GM19023 (cell line): ENCODE results near the gene BCKDHB.
"Not testable (repeated sequence)": the region's sequence is repeated elsewhere in the genome, so short reads cannot be mapped to it uniquely, and the experiment has no call there.

Experiments
- ATAC-seq: cut with Tn5 transposase; IDR thresholded peaks from one replicate; pipeline ENCODE4 v1.9.1; 2021; ENCODE audit warnings: mild to moderate bottlenecking, moderate library complexity; ENCODE audit not compliant: unreplicated experiment

BCKDHB gene

DNA sequence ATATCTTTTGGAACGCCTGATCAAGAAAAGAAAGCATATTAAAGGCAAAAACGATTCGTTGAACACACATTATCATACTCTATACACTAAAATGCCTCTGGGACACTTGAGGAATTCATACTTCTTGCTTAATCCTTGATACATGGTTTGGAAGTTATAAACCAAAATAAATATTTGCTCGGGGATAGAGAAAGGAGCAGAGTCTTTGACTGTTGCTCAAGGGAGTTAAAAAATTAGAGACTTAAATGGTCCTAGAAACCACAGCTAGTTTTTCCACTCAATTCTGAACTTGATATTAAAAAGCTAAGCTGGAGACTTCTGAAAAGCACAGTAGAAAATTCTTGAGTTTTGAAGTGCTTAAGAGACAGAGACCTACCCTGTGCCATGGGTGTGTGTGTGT, 98.9 kb downstream of the BCKDHB start:
- ATAC-seq: no peak

DNA sequence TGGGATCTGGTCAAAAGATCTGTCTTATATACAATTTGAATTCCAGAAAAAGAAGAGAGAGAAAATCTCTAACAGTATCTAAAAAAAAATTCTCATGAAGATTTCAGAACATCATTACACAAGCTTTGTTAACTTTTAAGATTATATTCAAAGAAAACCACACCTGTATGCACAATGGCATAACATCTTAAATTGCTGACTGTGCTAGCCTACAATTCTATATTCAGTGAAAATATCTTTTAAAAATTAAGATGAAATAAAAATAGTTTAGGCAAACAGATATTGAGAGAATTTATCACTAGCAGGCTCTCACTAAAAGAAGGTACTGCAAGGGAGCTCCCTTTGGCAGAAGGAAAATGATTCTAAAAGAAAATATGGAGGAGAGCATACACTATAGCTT, 100.3 kb downstream of the BCKDHB start:
- ATAC-seq: no peak

DNA sequence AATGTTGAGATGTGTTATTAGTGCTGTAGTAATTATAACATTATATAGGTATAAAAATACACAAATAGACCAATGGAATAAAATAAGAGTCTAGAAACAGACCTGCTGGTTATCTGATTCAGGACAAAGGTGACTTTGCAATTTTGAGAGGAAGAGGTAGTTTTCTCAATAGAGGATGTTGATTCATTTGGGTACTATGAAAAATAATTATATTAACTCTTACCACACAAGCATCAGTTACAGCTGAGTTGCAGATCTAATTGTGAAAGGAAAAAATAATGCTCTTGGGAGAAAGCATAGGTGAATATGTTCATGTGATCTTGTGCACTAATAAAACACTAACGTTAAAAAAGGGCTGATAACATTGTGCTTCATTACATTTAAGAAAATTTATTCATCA, 103.0 kb downstream of the BCKDHB start:
- no peak for ATAC-seq

DNA sequence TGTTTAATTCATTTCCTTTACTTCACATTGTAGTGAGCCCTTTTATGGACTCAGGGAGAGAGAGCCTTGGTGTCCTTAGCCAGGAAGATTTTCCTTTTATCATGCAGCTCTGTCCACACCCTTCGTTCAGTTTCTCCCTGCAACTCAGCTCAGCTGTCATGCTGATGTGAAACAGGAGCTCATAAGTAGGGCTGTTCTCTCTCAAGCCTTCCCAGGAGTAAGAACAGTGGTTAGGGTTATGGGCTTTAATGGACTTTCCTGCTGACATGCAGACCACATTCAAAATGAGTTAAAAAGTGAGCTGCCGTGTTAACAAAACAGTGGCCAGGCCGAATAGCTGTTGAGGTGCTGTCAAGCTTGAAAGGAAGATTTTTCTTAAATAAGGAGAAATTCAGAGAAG, 104.1 kb downstream of the BCKDHB start:
- peak; percentile 56 for ATAC-seq

DNA sequence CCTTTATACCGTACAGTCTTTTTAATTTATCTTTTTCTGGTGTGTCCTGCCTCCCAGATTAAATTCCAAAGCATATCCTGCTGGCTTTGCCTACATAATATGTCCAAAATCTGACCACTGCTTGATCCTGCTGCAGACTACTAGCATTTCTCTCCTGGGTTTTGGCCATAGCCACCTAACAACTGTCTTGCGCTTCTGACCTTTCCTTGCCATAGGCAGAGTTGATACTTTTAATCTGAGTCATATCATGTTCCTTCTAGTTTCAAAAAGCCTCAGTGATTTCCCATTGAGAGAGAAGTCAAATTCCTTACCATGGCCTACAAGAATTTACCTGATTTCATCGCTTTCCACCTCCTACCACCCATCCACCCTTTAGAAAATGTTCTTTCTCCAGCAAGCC, 104.8 kb downstream of the BCKDHB start:
- no peak for ATAC-seq

DNA sequence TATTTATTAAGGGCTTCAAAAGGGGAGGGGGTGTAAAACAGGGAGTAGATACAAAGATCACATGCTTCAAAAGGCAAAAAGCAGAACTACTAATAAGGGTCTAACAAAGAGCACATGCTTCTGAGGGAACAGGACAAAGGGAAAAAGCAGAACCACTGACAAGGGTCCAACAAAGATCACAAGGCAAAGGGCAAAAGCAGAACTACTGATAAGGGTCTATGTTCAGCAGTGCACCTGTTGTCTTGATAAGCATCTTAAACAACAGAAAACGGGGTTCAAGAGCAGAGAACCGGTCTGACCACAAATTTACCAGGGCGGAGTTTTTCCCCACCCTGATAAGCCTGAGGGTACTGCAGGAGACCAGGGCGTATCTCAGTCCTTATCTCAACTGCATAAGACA, 105.4 kb downstream of the BCKDHB start:
- not testable (repeated sequence) for ATAC-seq

DNA sequence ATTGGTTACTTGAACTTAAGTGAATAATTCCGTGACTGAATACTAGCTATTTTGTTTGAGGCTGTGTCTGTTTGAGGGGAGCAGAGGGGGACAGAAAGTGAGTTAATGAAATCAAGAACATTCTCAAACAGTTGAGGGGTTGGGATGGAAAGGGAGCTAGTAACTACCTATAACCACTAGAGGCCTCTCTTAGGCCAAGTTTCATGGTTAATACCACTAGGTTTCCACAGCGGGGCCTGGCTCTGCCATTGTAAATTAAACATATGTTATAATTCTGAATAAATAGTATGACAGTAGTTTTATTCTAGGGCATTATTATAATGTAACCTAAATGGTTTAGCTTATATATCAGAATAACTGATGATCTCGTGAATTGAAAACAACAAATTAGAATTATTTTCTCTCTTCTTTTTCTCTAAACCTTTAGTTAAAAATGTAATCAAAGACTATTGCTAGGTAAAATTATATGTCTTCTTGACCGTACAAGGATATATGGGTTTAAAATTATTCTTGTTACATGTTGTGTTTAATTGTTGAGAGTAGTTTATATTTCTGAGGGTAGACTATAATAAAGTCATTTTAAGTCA, 108.1 kb downstream of the BCKDHB start:
- ATAC-seq: peak; percentile 72

DNA sequence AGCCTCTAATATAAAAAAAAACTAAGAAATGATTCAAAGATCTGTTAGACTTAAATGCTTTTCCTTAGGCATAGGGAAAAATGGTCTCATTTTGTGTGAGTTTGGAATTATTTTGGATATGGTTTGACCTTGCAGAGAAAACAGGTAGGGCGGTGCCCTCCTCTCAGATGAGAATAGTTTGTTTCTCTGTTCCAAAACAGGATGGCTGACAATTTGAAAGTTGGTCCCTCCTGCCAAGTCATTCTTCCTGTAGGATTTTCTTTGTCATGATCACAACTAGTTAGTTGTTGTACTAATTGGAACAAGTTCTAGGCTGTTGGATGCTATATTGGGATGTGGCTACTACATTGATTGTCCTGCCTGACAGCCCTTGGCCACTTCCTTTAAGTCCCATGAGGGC, 108.6 kb downstream of the BCKDHB start:
- ATAC-seq: no peak

DNA sequence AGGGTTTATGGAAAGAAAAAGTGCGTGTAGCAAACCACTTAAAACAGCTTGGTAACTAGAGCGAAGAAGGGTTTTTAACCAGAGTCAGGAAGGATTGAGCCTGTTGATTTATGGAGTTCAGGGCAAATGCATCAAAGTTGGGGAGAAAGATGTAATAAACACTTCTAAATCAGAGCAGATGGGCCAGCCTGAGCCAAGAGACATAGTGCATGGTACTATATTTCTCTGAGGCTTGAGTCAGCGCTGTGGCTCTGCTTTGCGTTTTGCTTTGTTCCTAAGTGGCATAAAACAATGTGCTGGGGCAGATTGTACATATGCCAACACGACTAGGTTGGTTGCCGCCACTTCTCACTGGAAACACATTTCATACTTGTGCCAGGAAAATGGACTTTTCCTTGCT, 111.3 kb downstream of the BCKDHB start:
- ATAC-seq: no peak

DNA sequence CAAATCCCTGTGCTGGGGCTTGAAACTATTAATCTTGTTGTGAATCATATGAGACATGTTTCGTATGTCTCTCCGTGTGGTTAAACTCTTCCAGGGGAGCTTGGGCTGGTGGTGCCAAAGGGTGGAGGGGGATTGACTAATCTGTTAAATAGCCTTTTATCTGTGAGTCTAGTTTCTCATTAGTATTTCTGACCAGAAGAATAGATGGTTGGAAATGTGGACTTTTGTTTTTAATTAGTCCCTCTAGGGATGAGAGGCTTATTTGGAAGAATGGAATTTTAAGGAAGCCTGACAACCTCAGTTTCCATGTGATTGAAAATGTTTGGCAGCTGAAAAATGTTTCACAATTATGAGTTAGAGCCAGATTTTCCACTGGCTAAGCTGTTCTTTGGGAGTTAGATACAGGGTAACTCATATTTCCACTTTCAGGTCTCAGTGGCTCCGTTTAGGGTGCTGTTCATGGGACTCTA, 117.3 kb downstream of the BCKDHB start:
- no peak for ATAC-seq

DNA sequence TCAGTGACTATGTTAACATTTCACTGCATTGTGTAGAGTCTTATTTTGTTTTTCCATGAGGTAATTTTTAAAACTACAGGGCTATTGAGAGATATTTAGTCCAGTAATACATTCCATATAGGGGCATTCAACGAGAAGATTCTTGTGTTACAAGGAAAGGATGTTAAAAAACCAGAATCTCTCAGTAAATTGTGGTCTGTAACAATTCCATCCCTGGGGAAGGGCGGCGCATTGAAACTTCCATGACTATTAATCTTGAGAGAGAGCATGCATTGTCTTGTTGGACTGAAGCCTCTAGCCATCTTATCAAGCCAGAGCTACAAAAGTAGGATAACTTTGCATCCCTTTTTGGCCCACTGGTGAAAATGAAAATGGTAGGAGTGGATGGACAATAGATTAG, 119.7 kb downstream of the BCKDHB start:
- ATAC-seq: no peak

DNA sequence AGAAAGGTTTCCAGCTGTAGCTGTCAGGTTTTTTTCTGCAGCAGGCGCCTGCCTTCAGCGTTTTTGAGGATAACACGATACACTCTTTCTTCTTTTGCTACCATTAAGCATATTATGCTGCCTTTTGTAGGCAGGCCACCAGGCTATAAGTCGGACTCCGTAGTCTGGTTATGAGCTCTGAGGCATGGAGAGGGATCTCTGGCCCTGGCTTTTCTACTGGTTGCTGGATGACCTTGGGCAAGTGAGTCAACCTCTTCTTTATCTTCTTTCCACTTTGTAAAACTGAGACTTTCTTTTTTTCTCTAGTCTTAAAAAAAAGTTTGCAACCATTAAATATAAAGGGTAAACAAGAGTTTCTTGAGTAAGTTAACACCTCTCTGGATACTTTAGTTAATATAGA, 120.2 kb downstream of the BCKDHB start:
- no peak for ATAC-seq

DNA sequence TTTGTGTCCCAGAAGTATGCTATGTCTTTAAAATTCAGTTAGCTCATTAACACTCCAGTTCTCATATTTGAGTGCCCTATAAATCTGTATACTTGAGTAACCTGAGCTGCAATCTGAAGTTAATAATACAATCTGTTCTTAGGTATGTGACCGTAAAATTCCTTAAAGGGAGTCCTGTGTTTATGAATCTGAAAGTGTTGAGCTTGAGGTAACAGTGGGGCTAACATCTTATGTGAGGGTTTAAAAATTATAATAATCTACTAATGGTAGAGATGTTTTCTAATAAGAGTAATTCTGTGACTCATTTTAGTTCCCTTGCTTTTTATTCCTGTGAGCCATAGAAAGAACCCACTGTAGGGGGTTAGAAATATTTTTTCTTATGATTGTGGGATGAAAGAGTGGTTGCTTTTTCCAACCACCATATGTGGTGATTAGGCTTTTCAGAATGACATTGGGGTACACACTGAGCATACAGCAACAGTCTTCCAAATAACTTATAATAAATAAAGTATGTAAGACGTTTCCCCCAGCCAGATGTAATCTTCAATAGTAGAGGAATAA, 121.2 kb downstream of the BCKDHB start:
- ATAC-seq: no peak

DNA sequence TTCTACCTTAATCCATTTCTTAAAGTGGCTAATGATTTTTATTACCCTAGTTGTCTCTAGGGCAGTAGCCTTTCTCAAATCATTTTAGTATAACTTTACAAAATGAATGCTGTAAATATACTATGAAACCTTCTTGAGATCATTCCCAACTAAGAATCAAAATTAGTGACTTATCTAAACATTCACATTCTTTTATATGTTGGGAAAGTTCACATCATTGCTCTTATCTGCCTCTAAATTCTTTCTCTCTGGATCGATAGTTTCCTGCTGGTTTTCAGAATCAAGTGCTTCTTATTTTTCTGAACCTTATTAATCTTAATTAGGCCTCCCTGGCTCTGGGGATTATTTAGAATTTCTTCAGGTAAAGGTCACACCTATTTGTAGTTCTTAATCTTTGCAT, 126.8 kb downstream of the BCKDHB start:
- ATAC-seq: no peak

DNA sequence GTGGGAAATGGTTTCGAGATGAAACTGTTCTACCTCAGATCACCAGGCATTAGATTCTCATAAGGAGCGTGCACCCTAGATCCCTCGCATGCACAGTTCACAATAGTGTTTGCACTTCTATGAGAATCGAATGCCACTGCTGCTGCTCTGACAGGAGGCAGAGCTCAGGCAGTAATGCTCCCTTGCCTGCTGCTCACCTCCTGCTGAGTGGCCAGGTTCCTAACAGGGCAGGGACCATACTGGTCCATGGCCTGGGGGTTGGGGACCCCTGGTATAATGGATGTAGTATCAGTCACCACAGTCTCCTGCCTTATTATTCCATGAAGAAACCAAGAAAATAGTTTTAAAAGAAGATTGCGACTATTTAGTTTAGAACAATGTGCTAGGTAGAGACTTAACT, 127.5 kb downstream of the BCKDHB start:
- ATAC-seq: no peak

DNA sequence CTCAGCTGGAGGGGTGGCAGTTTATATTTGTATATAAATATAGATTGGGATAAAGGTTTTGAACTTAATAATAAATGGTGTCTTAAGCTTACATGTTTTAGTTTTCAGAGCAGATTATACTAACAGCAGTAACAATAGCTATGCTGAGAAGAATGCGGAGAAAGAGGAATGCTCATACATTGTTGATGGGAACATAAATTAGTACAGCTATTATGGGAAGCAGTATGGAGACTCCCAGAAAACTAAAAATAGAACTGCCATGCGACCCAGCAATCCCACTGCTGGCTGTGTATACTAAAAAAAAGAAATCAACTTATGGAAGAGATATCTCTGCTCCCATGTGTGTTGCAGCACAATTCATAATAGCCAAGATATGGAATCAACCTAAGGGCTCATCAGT, 127.9 kb downstream of the BCKDHB start:
- ATAC-seq: no peak

DNA sequence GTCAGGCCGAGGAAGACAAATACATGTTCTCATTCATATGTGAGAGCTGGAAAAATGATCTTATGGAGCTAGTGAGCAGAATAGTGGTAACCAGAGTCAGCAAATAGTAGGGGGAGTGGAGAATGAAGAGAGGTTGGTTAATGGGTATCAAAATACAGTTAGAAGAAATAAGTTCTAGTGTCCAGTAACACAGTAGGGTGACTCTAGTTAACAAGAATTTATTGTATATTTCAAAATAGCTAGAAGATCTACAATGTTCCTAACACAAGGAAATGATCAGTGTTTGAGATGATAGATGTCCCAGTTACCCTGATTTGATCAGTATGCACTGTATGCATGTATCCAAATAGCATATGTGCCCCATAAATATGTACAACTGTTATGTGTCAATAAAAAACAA, 128.4 kb downstream of the BCKDHB start:
- ATAC-seq: no peak

DNA sequence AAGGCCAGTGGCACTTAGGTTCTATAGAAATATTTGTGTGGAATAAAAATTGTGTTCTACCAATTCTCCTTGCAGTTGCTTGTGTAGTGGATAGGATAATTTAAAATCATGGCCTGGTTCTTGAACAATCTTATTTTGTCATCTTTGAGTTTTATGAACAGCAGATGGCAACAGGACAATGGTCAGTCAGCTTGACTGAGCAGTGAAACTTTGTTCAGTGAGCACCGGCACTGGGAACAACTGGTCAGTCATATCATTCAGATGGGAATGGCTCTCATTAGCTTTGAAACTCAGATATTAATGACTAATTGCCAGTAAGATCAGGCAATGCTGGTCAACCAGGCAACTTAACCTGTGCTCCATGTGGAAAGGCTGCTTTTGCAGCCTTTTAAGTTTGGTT, 129.2 kb downstream of the BCKDHB start:
- no peak for ATAC-seq

DNA sequence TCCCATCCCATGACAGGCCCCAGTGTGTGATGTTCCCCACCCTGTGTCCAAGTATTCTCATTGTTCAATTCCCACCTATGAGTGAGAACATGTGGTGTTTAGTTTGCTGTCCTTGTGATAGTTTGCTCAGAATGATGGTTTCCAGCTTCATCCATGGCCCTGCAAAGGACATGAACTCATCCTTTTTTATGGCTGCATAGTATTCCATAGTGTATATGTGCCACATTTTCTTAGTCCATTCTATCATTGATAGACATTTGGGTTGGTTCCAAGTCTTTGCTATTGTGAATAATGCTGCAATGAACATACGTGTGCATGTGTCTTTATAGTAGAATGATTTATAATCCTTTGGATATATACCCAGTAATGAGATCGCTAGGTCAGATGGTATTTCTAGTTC, 132.3 kb downstream of the BCKDHB start:
- not testable (repeated sequence) for ATAC-seq

DNA sequence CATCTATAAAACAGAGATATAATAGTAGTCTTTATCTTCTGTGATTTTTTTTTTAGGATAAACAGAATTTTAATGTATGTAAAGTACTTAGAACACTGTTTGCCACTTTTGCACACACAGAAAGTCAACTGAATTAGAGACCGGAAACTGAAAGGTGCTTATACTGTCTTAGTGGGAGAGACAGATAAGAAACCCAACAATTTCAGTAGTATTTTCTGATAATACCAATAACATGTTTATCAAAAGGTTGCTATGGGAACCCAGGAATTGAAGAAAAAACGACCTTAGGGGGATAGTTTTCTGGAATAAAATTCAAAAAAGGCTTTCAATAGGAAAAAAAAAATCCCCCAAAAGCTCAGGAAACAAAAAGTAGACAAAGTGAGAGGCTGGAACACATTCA, 138.6 kb downstream of the BCKDHB start:
- ATAC-seq: no peak

DNA sequence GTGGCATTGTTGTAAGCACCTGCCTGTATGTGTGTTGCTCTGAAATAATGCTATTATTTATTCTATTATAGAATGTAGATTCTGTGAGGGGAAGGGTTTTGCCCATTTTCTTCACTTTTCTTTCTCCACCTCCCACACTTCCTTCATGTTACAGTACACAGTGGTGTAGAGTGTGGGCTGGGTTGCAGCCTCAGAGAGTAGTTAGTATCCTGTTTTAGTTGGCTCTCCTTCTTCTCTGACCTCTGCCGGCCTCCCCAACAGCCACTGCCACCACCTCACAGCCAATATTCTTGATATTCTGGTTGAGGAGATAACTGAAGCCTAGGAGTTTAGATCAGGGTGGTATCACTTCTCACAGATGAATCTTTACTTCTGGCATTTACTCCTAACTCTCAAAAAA, 143.4 kb downstream of the BCKDHB start:
- ATAC-seq: no peak

DNA sequence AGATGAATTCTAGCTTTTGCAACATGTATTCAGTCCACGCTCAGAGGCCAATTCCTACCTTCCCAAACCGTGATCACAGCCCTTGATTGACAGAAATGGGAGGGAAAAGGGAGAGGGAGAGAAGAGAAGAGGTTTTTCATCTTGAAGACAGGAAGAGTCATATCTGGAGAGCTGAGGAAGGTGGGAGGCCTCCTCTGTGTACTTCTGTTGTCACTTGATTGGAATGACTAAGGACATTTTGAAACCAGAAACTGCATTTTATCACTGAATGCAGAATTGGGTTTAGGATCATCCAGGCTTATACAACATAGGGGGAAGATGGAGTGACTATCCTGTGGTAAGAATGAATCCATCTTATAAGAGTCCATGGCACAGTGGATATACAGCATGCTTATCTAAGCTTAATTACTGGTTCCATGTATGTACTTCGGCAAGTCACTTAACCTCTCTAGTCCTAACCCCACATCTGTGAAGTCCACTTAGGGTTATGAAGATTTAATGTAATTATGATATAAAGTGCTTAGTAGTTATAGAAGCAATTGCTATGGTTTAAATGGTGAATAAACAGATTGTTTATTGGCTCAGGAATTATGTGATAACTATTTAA, 144.0 kb downstream of the BCKDHB start:
- ATAC-seq: no peak

DNA sequence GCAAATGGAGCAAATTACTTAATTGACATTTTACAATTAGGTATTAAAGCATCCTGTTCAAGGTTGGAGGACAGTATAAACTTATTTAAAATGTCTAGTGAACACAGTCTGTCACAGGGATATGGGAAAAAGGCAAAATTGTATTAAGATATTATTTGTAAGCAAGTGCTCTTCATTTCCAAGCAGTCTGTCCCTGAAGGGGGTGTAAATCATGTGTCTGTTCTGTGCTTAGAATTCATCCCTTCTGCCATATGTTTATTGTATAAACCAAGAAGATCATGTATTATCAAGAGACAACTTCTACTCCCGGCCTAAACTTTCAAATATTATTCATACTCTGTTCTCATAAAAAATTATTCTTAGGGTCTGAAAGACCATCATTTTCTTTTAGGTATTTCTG, 144.8 kb downstream of the BCKDHB start:
- no peak for ATAC-seq
